ENCODE measurements around the gene ALPL.
"Not testable (repeated sequence)": the region's sequence is repeated elsewhere in the genome, so short reads cannot be mapped to it uniquely, and the experiment has no call there.

ALPL gene

DNA sequence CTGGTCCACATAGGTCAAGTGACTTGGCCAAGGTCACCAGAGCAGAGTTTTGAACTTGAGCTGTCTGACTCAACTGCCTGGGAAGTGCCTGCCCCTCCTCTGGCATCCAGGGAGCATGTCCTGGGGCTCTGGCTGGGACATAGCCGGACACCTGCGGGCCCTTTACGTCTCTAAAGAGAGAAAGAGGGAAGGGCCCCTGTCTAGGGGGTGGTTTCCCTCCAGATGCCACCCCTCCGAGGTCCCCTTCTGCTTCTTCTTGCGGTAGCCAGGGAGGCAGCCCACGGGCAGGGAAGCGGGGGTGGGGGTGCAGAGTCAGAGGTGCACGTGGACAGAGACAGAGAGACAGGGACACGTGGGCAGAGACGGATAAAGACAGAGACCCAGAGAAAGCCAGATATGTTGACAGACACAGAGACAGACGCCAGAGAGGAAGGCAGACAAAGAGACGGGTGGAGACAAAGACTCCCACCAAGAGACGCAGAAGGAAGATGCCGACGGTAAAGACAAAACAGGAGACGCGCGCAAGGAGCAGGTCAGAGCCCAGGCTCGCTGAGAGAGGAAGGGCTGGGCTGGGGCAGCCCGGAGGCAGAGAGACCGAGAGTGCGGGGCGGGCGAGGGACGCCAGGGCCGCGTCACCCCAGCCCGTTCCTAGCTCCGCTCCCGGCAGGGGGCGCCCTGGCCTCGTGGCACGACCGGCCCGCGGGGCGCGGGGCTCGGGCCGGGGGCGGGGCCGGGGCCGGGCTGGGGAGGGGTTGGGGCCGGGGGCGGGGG, 458 bp upstream of the ALPL start:
- DNase-seq: peak in 1 of 2 experiments; percentile 49

DNA sequence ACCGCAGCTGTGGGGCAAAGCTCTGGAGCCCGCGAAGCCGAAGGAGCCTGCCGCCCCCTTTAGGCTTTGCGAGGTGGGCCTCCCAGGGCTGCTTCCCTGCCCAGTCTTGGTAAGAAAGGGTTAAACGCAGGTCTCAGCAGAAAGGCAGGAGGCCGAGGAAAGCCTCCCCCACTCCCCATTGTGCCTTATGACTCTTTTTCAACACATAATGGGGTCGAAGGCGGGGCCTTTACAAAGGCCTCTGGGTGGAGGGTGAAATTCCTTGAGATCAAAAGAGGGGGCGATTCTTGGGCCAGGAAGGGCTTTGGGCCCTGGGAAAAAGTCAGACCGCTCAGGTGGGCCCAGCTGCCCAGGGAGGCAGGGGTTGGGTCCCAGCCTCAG, 880 bp downstream of the ALPL start:
- DNase-seq: no peak

DNA sequence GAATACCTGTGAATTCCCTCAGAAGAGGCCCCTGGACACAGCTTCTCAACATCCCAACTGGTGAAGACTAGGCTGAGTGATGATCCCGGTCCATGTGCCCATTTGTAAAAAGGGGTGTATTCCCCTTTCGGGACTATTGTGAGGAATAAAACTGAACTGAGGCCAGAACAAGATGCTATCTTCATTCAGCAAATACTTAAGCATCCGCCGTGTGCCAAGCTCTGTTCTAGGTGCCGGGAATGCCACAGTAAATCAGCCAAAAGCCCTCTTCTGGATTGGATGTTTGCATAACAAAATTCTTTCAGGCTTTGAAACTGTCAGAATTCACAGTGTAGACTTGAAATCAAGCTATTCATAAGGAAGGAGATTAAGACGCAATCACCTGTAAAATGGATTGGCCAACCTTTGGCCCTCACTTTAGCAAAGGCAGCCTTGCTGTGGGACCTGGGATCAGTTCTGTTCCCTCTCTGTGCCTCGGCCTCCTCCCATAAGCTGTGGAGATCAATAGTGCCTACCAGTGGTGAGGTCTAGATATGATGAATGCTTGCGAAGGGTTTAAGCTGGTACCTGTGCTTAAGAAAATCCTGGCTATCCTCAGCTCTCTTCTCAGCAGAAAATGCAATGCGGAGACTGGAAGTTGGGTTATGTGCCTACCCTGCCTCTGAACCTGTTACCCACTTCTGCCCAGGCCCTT, 1.8 kb downstream of the ALPL start:
- DNase-seq: no peak

- DNase-seq: no peak
Observed at GRCh38 chr1:21511579-21512522, 2.6 kb downstream of the ALPL start.

DNA sequence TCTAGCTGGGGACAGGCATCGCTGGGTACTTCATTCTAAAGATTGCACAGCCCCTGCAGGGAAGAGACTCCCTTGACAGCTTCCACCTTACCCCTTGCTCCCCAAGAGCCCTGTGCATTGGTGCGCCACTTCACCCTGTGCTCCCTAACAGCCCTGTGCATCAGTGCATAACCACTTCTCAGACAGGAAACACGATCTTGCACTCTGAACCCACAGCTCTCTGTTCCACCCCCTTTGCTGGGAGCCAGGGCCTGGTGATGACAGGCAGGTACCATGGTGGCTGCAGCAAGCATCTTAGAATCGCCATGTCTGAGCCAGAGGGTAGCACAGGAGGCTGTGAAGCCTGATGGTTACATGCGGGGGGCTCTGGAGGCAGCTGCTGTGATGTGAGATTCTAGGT, 5.0 kb downstream of the ALPL start:
- no peak for DNase-seq

DNA sequence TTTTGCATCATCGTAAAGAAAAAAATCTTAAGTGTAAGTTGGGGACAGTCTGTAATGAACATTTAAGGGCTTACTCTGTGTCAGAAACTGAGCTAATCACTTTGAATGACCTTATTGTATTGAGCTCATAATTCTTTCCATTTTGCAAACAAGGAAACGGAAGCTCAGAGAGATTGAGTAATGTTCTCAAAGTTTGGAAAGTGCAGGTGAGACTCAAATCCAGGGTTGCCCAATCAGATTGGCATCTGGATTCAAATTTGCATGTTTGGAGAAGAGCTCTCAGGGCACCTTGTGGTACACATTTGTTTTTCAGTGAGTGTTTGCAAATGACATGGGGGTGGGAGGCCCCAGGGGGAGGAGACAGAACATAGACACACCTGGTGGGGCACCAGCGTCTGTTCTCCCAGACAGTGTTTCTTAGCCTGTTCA, 8.0 kb downstream of the ALPL start:
- no peak for DNase-seq

DNA sequence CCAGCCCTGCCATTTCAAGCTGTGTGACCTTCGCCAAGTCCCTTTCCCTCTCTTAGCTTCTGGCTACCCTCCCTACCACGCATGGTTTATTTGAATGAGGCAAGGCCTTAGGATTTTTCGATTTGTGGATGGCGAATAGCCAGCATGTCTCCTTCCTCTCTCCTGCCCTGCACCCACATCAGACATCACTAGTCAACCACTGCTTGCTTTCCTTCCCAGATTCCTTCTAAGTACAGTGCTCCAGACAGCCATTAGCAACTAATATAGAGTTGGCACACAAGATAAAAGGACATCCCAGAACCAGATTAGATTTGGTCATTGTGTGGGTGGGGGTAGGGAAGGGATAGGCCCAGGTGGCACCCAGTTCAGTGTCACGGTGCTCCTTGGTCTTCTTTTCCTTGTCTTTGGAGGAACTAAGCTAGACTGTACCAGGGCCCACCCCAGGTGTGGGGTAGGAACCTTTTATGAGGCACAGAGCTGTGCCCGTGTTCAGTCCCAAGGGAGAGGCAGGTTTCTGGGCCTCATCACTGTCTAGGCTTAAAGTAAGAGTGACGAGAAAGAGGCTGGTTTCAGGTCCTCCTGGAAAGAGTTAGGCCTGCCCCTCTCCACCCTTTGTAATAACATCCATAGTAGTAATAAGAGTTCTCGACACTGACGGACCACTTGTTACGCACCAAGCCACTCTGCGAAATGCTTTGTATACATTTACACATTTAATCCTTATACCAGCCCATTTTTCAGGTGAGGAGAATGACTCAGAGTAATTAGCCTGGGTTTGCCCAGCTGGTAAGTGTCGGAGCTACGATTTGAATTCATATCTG, 8.6 kb downstream of the ALPL start:
- DNase-seq: no peak

- DNase-seq: no peak
Observed at GRCh38 chr1:21518774-21519455, 9.7 kb downstream of the ALPL start.

DNA sequence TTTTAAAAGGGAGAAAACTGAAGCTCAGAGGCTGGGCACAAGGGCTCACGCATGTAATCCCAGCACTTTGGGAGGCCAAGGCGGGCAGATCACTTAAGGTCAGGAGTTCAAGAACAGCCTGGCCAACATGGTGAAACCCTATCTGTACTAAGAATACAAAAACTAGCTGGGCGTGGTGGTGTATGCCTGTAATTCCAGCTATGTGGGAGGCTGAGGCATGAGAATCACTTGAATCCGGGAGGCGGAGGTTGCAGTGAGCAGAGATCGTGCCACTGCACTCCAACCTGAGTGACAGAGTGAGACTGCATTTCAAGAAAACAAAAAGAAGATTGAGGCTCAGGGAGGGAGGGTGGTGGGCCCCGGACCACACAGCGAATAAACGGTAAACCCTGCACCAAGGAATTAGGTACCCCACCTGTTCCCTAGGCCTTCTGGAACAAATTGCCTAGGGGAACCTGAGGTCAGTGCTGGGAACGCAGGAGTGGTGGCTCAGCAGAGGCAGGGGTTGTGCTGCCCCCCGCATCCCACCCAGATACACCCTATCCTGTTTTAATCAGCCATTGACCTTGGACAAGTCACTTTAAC, 10.4 kb downstream of the ALPL start:
- DNase-seq: not testable (repeated sequence)

- peak; percentile 53 to 91 for DNase-seq
Observed at GRCh38 chr1:21520899-21521716, 11.9 kb downstream of the ALPL start.

DNA sequence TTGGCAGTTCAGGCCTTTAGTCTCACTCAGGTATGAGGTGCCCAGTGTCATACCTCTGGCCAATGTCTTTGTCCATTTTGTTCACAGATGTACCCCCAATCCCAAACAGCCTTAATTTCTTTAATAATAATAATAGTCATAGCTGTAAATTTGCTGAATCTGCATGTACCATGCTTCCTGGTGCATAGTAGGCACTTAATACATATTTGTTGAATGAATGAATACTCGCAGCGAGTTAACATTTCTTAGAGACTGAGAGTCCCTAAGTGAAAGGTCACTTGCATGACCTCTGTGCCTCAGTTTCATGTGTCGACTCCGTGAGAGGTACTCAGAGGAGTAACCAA, 12.5 kb downstream of the ALPL start:
- DNase-seq: no peak

GRCh38 chr1:21522525-21523038, 13.4 kb downstream of the ALPL start:
- no peak for DNase-seq

DNA sequence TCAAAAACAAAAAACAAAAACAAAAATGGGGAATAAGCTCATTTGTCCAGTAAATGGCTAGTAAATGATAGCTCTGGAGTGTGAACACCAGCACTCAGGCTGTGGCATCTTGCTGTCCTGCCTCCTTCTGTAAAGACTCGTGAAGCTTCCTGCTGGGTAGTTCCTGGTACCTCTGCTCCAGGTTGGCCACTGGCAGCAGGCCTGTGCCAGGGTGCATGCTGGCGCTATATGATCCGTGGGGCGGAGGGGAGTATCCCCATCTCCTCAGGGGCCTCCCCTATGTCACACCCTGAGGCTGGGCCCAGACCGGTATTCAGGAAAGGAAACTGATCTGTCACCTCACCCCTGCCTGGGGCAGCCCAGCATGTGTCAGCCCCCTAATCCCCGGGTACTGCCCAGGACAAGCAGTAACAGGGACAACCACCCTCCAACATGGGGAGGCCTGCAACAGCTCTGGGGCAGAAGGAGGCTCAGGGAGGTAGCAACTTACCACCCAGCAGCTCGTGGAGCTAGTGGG, 14.1 kb downstream of the ALPL start:
- DNase-seq: no peak

GRCh38 chr1:21524220-21524619, 15.0 kb downstream of the ALPL start:
- DNase-seq: no peak

- no peak for DNase-seq
Observed at GRCh38 chr1:21524686-21525339, 15.6 kb downstream of the ALPL start.

DNA sequence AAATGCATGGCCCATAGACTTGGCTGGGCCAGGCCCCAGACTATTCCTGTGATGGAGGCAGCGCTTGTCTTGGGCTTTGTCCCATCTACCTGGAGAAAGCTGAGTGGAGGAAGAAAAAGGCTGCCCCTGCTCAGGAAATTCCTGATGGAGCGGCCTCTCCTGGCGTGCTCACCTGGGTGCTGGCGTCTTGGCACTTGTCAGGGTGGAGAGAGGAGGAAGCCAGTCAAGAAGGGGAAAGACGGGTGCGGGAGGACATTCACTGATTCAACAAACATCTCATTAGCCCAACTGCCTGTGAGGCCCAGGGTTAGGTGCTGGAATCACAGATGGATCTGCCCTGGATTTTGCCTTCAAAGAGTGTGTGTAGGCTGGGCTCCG, 16.1 kb downstream of the ALPL start:
- no peak for DNase-seq

DNA sequence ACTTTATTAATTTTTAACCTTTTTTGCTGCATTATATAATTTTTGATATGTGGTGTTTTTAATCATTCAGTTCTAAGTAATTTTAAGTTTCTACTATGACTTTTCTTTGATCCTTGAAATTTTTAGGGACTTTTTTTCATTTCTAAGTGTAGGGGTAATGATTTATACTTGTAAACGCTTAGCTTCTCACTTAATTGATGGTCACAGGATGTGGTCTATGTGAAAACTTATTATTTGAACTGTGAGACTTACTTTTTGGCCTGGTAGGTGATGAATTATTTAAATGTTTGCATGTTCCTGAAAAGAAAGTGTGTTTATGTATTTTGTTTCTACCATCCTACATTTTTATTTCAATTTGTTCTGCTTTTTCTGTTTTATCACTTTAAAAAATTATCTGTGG, 17.2 kb downstream of the ALPL start:
- no peak for DNase-seq

GRCh38 chr1:21530368-21531016, 21.3 kb downstream of the ALPL start:
- DNase-seq: no peak

GRCh38 chr1:21531241-21531640, 22.0 kb downstream of the ALPL start:
- no peak for DNase-seq
